ENCODE measurements around the gene CEACAM21. TPM values are rescaled to one million over a fixed set of nuclear protein-coding genes. Genes with fewer than 3 reads are reported as not detected.

Gene CEACAM21
- total RNA-seq, 2 experiments from 2014 or later = 40.8 to 56.0 TPM

GRCh38 chr19:41621226-41621625, 45.3 kb downstream of the CEACAM21 start:
- H3K4me3 ChIP-seq (ENCODE audit: low read depth, low read length, poor library complexity, severe bottlenecking) = no peak overlapping the region
- no peaks in the 10 kb centered on the region for H3K9me2 ChIP-seq (ENCODE audit: insufficient read depth, low read length)
- no TSS peak for BruUV-seq (replicated peaks)
- H3K9me3 ChIP-seq (ENCODE audit: low read length) = no peaks in the 10 kb centered on the region
- CTCF ChIA-PET (ENCODE audit: unreplicated experiment) = no interaction called here
- H4K20me1 ChIP-seq (ENCODE audit: insufficient read depth, low read length) = no peaks in the 10 kb centered on the region
- H3K79me2 ChIP-seq (ENCODE audit: insufficient read depth, low read depth, low read length) = no peaks in the 10 kb centered on the region
- no peak overlapping the region for H2AFZ ChIP-seq (ENCODE audit: low read length)
- TF ChIP-seq CTCF (conservative IDR thresholded peaks at IDR 0.05; ENCODE audit: low read length) (no peak), EZH2phosphoT487 (IDR thresholded peaks at IDR 0.05; ENCODE audit: borderline replicate concordance, low read depth, low read length) (no peak)
- POLR2A ChIA-PET = no interaction called here
- intact Hi-C loops (cut with micrococcal nuclease; ENCODE audit: unreplicated experiment) = no loop called here
- H3K4me2 ChIP-seq (ENCODE audit: low read length) = no peak overlapping the region
- H3K27ac ChIP-seq (ENCODE audit: low read depth, low read length, poor library complexity, severe bottlenecking) = no peak overlapping the region
- DNase-seq (ENCODE audit: low spot score) = no peak
- H3K36me3 ChIP-seq (ENCODE audit: insufficient read depth, low read length) = no peaks in the 10 kb centered on the region
- no peaks in the 10 kb centered on the region for H3K4me1 ChIP-seq (ENCODE audit: insufficient read depth, low read length, poor library complexity, severe bottlenecking)

GRCh38 chr19:41621654-41622053, 45.7 kb downstream of the CEACAM21 start:
- Histone ChIP-seq H3K36me3 (ENCODE audit: insufficient read depth, low read length) (no peaks in the 10 kb centered on the region), H3K4me3 (ENCODE audit: low read depth, low read length, poor library complexity, severe bottlenecking) (no peak overlapping the region), H3K27ac (ENCODE audit: low read depth, low read length, poor library complexity, severe bottlenecking) (no peak overlapping the region), H3K4me1 (ENCODE audit: insufficient read depth, low read length, poor library complexity, severe bottlenecking) (no peaks in the 10 kb centered on the region), H3K79me2 (ENCODE audit: insufficient read depth, low read depth, low read length) (no peaks in the 10 kb centered on the region), H3K4me2 (ENCODE audit: low read length) (no peak overlapping the region), H4K20me1 (ENCODE audit: insufficient read depth, low read length) (no peaks in the 10 kb centered on the region), H3K9me2 (ENCODE audit: insufficient read depth, low read length) (no peaks in the 10 kb centered on the region), H2AFZ (ENCODE audit: low read length) (no peak overlapping the region), H3K9me3 (ENCODE audit: low read length) (no peaks in the 10 kb centered on the region)
- intact Hi-C loops (cut with micrococcal nuclease; ENCODE audit: unreplicated experiment) = no loop called here
- DNase-seq (ENCODE audit: low spot score) = no peak
- TF ChIP-seq EZH2phosphoT487 (IDR thresholded peaks at IDR 0.05; ENCODE audit: borderline replicate concordance, low read depth, low read length) (no peak), CTCF (conservative IDR thresholded peaks at IDR 0.05; ENCODE audit: low read length) (no peak)
- no TSS peak for BruUV-seq (replicated peaks)
- ChIA-PET CTCF (ENCODE audit: unreplicated experiment) (no interaction called here), POLR2A (no interaction called here)

GRCh38 chr19:41623360-41623759, 47.4 kb downstream of the CEACAM21 start:
- intact Hi-C loops (cut with micrococcal nuclease; ENCODE audit: unreplicated experiment) = no loop called here
- Histone ChIP-seq H3K27ac (ENCODE audit: low read depth, low read length, poor library complexity, severe bottlenecking) (no peak overlapping the region), H3K36me3 (ENCODE audit: insufficient read depth, low read length) (no peaks in the 10 kb centered on the region), H3K4me3 (ENCODE audit: low read depth, low read length, poor library complexity, severe bottlenecking) (no peak overlapping the region), H3K4me1 (ENCODE audit: insufficient read depth, low read length, poor library complexity, severe bottlenecking) (no peaks in the 10 kb centered on the region), H4K20me1 (ENCODE audit: insufficient read depth, low read length) (no peaks in the 10 kb centered on the region), H3K9me3 (ENCODE audit: low read length) (no peaks in the 10 kb centered on the region), H3K4me2 (ENCODE audit: low read length) (no peak overlapping the region), H3K79me2 (ENCODE audit: insufficient read depth, low read depth, low read length) (no peaks in the 10 kb centered on the region), H2AFZ (ENCODE audit: low read length) (no peak overlapping the region), H3K9me2 (ENCODE audit: insufficient read depth, low read length) (no peaks in the 10 kb centered on the region)
- TF ChIP-seq CTCF (conservative IDR thresholded peaks at IDR 0.05; ENCODE audit: low read length) = no peak
- CTCF ChIA-PET (ENCODE audit: unreplicated experiment) = no interaction called here
- no TSS peak for BruUV-seq (replicated peaks)
- POLR2A ChIA-PET = no interaction called here
- DNase-seq (ENCODE audit: low spot score) = no peak

All from OCI-LY7 (cell line).